HG03039 (cell line): ENCODE measurements around the gene AFF3.

ENCODE experiments used
- ATAC-seq: cut with Tn5 transposase; IDR thresholded peaks from one replicate; pipeline ENCODE4 v1.9.1; 2021; ENCODE audit warnings: mild to moderate bottlenecking, moderate library complexity; ENCODE audit not compliant: unreplicated experiment

The AFF3 gene

DNA sequence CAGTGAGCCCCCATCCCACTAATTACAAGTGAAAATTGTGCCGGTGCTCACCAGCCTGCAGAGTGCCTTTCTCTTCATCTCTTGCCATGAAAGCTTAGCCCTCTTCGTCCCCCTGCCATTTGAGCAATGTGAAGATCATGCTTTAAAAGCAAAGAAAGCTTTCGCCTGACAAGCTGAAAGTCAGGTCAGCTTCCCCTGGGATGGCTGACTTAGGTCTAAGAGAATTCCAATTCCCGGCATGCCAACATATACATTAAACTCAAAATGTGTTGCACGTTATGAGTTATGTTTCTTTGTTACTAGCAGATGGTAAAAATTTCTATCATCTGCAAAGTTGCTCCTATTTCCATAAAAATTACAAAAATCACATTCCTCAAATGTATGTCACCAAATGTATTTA is 129.8 kb downstream of the AFF3 start:
- no peak for ATAC-seq

DNA sequence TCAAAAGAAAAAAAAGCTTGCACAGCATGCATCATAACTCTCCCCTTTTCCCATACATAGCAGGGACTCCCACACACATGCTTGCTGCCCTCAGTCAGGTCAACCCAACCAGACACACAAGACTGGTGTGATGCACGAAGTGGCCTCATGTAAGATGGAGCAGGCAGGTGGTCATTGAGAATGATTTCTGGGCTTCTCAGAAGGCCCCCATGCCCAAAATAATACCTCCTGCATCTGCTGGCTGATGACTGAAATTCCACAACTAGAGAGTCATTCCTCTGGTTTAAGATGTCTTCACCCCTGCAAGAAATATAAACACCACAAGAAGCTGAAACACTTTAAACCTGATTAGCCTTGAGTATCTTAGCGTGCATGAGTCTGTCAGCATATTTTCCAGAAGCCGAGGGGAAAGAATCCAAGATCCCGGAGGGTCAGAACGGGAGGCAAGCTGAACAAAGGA is 131.1 kb downstream of the AFF3 start:
- ATAC-seq, result no peak

DNA sequence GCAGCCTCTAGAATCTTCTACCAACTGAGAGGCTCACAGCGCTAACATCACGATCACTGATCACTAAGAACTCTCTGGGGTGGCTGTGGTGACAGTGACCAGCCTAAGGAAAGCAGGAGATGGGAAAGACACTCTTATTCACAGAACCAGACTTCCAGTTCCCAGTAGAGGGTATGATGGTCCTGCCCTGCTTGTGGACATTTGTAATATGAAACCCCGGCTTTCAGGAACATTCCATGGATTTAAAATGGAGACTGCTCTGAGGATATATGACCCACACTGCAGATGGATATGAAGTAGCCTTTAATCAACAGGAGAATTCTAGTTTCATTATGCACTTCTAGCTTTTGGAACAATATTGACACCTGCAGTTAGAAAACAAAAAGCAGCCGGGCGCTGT is 131.8 kb downstream of the AFF3 start:
- no peak for ATAC-seq

DNA sequence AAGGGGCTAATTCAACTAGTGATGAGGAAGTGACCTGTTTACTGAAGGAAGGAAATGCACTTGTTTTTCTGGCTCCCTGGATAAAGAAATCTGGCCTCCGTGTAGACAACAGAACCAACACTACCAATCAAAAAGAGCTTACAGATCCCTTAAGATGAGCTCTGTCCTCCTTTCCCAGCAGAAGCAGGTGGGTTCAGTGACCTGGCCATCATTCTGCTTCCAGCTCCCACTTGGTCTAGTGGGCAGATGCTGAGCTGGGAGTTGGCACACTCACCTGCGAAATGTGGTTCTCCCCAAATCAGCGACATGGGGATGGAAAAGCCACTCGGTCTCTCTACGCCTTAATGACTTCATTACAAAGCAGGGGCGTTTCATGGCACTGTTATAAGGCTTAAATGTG is 132.6 kb downstream of the AFF3 start:
- ATAC-seq, result no peak

- no peak for ATAC-seq
These were observed 133.4 kb downstream of the AFF3 start for GRCh38 chr2:100008956-100009355.

GRCh38 chr2:100006516-100006915 is 135.9 kb downstream of the AFF3 start:
- no peak for ATAC-seq

DNA sequence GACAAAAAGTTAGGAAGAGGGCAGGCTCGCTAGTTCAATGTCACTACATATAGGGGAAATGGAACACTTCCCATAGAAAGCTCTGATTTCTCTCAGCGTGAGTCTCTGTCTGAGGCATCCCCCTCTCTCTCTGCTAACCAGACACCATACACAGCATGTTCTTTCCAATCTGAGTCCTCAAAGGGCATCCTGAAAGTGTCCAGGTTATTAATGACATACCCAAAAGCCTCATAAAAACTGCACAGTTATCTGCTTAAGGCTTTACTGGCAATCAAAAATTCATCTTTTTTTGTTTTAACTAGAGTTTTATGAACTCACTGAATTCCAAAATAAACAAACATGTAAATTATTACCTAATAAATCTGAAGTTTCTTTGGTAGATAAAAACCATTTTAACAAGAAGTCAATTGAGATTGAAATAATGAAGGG is 137.4 kb downstream of the AFF3 start:
- no peak for ATAC-seq

- no peak for ATAC-seq
These were observed 138.0 kb downstream of the AFF3 start for GRCh38 chr2:100004348-100004884.

GRCh38 chr2:100002059-100002458 is 140.3 kb downstream of the AFF3 start:
- ATAC-seq, result no peak

- ATAC-seq, result no peak
These were observed 141.3 kb downstream of the AFF3 start for GRCh38 chr2:100000915-100001707.

GRCh38 chr2:99998651-99999320 is 143.6 kb downstream of the AFF3 start:
- ATAC-seq, result no peak

DNA sequence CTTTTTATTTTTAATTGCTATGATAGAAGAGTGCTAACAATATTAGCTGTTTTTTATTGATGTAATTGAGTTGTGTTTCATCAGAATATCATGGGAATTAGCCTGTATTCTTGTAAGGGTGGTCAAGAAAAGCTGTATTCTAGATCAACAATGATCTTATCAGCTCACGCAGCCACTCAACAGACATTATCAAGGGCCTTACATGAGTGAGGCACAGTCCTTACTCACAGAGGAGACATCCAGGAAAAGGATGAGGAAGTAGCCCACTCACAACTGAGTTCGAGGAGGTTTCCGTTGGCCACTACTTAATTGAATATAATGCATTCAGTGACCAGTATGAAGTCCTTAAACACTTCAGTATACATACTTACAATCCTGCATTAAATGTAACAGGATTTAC is 152.5 kb downstream of the AFF3 start:
- ATAC-seq, result no peak

- no peak for ATAC-seq
These were observed 153.8 kb downstream of the AFF3 start for GRCh38 chr2:99988599-99988998.

- no peak for ATAC-seq
These were observed 155.2 kb downstream of the AFF3 start for GRCh38 chr2:99987160-99987559.

- ATAC-seq, result no peak
These were observed 157.4 kb downstream of the AFF3 start for GRCh38 chr2:99984799-99985515.

GRCh38 chr2:99982744-99983143 is 159.6 kb downstream of the AFF3 start:
- no peak for ATAC-seq

- no peak for ATAC-seq
These were observed 160.6 kb downstream of the AFF3 start for GRCh38 chr2:99981840-99982239.

GRCh38 chr2:99980176-99980575 is 162.2 kb downstream of the AFF3 start:
- ATAC-seq, result no peak

DNA sequence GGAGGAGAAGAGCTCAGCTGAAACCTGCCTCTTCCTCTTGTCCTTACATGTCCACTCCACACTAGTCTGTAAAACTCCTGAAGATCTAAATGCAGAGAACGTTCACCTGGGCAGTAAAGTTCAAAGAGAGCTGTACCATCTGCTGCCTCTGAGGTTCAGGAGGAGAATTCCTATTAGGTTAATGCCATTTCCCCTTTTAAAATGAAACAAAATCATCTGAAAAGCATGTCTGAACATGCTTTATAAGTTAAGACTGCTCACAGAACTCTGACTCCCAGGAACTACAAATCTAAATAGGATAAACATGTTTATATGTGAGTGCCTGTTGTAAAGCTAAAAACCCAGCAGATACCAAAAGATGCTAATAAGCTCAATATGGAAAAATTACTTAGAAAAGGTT is 164.4 kb downstream of the AFF3 start:
- no peak for ATAC-seq

GRCh38 chr2:99975386-99975785 is 167.0 kb downstream of the AFF3 start:
- no peak for ATAC-seq

DNA sequence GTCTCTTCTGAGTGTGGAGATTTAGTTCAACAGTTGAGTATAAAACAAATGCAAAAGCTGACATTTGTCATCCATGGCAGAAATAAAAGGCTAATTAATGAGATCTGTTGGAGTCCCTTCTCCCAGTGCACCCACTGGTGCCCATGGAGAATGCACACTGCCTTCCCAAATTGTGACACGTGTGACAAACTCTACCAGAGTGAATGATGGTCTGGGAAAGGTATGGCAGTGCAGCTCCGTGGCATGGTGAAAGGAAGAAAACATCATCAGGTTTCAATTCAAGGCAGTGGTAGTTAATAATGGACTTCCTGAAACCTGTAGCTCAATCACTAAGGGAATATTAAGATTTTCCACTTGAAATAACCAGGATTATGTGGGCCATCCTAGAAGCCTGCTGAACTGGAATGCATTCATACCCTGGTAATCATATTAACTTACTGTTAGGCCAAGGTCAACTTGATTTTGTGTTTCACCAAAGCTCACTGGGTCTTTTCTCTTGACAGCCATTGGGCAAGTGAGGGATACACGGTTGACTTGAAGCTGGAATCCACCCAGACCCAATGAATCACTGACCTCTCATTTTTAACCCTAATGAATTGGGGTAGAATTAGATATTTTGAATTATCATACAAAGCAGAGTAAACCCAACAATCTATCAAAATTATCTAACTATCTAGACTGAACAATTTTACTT is 167.6 kb downstream of the AFF3 start:
- ATAC-seq, result no peak
